NCI-H1092 (cell line): Measurements from ENCODE around the gene HINT3.
"Not testable (repeated sequence)": the region's sequence is repeated elsewhere in the genome, so short reads cannot be mapped to it uniquely, and the experiment has no call there.

Experiments used
- DNase-seq: peaks from one replicate; lab custom pipeline; 2025; lab: John Stamatoyannopoulos, UW

HINT3 gene

DNA sequence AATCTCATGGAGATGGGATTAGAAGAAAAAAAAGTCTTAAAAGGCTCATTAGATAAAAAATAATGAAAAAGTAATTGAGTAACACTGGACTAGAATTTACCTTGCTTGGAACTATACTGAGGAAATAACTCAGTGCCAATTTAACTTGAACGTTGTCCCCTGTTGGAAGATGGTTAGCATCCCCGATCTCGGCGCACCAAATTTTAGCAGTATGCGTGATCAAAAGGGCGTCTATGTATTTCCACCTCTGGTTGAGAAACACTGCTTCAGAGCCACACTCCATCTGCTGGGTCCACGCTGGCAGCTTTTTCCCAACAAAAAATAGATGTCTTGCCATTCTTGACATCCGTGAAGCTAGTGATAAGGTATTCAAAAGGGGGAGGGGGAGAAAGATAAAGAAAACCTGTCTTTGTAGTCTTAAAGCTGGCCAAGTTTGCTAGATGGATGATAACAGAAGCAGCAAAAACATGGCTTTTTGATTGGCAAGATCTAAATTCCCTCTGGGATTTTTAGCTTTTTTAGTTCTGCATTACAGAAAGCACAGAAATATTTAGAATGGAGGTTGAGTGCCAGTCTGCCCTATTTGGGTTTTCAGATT lies 6.4 kb downstream of the HINT3 start:
- no peak for DNase-seq

DNA sequence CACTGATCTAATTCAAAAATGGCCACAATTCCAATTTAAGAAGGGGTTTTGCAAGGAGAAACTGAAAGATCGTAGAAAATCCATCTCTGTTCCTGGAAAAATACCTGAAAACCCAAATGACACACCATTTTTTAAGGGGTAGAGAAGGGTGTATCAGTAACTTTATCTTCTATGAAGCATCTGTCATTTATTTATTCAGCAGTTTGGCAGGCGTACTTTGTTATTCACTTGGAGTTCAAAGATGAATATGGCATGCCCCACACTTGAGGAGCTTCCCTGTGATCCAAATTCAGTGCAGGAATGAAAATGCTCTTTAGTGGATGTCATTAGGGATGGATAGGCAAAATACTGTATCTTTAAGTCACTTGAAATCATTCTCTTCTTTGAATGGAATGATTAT lies 7.2 kb downstream of the HINT3 start:
- no peak for DNase-seq

GRCh38 chr6:125966569-125966968 lies 10.0 kb downstream of the HINT3 start:
- no peak for DNase-seq

- DNase-seq: no peak
These were observed 11.9 kb downstream of the HINT3 start for GRCh38 chr6:125968493-125968892.

- no peak for DNase-seq
These were observed 14.2 kb downstream of the HINT3 start for GRCh38 chr6:125970760-125971159.

DNA sequence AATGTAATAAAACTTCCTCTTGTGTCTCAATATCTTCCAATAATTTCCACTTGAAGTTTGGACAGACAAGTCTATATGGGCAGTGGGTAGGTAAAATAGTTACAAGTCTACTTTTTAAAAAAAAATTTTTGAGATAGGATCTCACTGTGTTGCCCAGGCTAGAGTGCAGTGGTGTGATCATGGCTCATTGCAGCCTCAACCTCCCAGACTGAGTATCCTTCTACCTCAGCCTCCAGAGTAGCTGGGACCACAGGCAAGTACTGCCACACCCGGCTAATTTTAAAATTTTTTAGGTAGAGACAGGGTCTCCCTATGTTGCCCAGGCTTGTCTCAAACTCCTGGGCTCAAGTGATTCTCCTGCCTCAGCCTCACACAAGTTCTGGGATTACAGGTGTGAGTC lies 15.9 kb downstream of the HINT3 start:
- DNase-seq: not testable (repeated sequence)

DNA sequence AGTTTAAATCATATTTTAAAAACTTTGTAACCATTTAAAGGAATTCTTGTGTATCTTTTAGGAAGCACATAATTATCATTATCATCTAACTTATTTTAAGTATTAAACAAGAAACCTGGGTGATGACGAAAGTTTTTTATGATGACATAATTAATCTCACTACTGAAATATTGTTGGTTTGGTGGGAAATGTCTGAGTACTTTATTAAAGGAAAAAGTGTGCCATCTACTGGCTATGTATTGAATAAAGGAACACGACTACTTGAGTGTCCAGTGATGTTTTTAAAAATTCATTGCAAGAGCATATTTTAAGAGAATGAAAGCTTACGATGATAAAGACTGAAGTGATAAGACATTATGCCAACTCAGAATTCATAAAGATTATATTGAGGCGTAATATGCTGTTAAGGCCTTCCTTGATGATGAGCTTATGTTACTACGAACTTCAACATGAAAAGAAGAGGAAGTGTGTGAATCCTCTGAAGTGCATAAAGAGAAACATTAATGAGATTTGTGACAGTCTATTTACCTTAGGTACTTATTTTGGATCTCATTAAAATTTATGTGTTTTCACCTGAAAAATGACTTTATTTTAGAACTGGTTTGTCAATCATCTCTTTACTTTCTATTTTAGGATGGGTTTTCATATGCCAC lies 17.8 kb downstream of the HINT3 start:
- DNase-seq: no peak

GRCh38 chr6:125979101-125979500 lies 22.5 kb downstream of the HINT3 start:
- no peak for DNase-seq

- no peak for DNase-seq
These were observed 25.1 kb downstream of the HINT3 start for GRCh38 chr6:125981571-125982185.

GRCh38 chr6:125983246-125983945 lies 26.8 kb downstream of the HINT3 start:
- DNase-seq: no peak

GRCh38 chr6:125984311-125984710 lies 27.7 kb downstream of the HINT3 start:
- no peak for DNase-seq

- DNase-seq: no peak
These were observed 29.0 kb downstream of the HINT3 start for GRCh38 chr6:125985522-125985921.

DNA sequence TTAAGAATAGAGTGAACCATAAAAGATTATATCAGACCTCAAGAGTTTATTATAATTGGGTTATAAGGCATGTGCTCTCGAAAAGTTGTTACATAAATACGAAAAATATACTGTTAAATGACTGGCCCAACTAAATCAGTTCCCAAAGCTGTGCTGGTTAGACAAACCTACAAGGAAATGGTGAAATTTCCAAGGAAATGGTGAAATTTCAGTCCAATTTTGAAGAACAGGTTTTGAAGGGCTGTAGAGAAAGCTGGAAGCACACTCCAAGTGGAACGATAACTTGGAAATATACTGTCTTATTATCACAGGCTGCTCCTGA lies 29.4 kb downstream of the HINT3 start:
- no peak for DNase-seq

- peak; percentile 93 for DNase-seq
These were observed 29.9 kb downstream of the HINT3 start, which contains the start of gene TRMT11 for GRCh38 chr6:125986301-125987025. TSS of gene TRMT11 (plus strand) at chr6:125986540. CDS start at chr6:125986551, 11 bp downstream.

- no peak for DNase-seq
These were observed 30.6 kb downstream of the HINT3 start for GRCh38 chr6:125987026-125987617.

DNA sequence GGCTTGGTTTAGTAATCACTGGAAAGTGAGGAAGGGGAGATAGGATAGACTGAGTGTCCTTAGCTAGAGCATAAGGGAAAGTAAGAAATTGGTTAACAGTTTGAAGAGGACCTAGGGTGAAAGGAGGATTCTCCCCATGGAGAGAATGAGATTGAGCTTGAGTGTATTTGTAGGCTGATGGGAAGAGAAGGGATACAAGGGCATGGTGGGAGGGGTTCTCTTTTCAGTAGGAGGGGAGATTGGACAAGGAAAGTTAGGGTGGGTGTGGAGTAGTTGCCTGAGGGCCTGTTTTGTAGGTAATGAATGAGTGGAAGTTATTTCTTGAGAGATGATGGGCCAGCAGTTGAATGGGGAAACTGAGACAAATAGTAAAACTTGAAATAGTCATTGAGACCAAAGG lies 31.7 kb downstream of the HINT3 start:
- no peak for DNase-seq

- DNase-seq: no peak
These were observed 33.1 kb downstream of the HINT3 start for GRCh38 chr6:125989631-125990030.

GRCh38 chr6:125991653-125992052 lies 35.1 kb downstream of the HINT3 start:
- DNase-seq: no peak

GRCh38 chr6:125994670-125995488 lies 38.3 kb downstream of the HINT3 start:
- no peak for DNase-seq

DNA sequence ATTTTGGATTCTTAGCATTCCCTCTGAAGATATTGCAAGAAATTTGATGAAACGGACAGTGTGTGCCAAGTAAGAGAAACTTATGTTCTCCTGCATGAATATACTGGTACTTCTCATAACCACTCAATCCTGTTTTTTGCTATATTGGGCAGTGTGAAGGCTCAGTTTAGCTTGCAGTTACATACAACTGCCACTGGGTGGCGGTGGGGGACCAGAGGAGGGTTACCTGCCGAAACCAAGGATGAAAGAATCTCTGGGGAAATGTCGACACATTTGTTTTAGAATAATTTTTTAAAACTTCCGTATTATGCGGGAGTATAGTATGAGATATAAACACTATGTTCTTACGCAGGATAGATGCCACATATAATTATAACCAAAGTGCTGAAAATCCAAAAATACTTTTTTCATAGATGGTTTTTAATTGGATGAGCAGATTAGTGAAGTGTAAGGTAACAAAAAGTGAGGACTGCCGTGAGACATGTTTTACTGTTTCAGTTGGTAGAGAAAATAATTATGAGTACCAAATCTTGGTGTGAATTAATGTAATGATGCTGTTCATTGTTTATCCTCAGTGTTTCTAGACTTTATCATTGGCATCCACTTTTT lies 39.5 kb downstream of the HINT3 start:
- peak; percentile 31 for DNase-seq
